Spleen (tissue), 7 donors: ENCODE results near the gene CDK2AP2.

ENCODE experiments used
- POLR2A ChIP-seq, 3 donors: fragments of 450-650 bp; IDR thresholded peaks; one replicate each; pipeline ENCODE4 v1.5.1; 2017; ENCODE audit warnings: antibody characterized with exemption in 3 of 3, mild to moderate bottlenecking in 1 of 3
- POLR2AphosphoS5 ChIP-seq, 3 donors: sonication (generic); formaldehyde crosslinking; IDR thresholded peaks; one replicate each; pipeline ENCODE4 v1.5.1; 2017; ENCODE audit warnings: antibody characterized with exemption in 3 of 3
- TF ChIP-seq, protein P1 (sequence below), 11 experiments: fragments of 200-600 bp in 7 of 11; fragments of 450-650 bp in 4 of 11; sonication (generic) in 4 of 11; IDR thresholded peaks in 8 of 11; conservative IDR thresholded peaks in 3 of 11; 1 replicate in 7 of 11; 2 replicates in 4 of 11; pipeline versions ENCODE4 v1.4.0 to v1.8.0; 2016 to 2021; ENCODE audit warnings: antibody characterized with exemption in 11 of 11, inconsistent platforms in 4 of 11, mild to moderate bottlenecking in 1 of 11
- donor health status: DM: no; HTN: no; CAD: no; lungs with moderate emphysema.
- donor health status: DM: no; HTN: no; CAD: no.
- donor health status: DM: no; HTN: no; CAD: no.

DNA sequence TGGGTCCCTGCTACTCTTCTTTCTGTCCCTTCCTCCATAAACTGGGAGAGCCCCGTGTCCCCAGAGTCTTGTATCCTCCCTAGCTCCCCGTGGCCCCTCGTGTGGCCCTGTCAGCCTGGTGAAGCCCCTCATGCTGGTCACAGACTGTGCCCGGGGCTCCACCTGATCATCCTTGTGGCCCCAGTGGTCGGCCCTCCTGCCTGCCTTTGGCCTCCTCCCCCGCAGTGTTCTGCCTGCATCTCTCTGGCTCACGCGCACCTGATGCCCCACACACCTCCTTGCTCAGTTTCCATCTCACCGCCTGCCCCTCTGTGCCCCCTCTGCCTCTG lies 16.5 kb upstream of the CDK2AP2 start:
- TF ChIP-seq, protein P1, sequence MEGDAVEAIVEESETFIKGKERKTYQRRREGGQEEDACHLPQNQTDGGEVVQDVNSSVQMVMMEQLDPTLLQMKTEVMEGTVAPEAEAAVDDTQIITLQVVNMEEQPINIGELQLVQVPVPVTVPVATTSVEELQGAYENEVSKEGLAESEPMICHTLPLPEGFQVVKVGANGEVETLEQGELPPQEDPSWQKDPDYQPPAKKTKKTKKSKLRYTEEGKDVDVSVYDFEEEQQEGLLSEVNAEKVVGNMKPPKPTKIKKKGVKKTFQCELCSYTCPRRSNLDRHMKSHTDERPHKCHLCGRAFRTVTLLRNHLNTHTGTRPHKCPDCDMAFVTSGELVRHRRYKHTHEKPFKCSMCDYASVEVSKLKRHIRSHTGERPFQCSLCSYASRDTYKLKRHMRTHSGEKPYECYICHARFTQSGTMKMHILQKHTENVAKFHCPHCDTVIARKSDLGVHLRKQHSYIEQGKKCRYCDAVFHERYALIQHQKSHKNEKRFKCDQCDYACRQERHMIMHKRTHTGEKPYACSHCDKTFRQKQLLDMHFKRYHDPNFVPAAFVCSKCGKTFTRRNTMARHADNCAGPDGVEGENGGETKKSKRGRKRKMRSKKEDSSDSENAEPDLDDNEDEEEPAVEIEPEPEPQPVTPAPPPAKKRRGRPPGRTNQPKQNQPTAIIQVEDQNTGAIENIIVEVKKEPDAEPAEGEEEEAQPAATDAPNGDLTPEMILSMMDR (IDR thresholded peaks at IDR 0.05 in 8 of 11, conservative IDR thresholded peaks at IDR 0.05 in 3 of 11), result no peak
- TF ChIP-seq POLR2A (IDR thresholded peaks at IDR 0.05) (no peak), POLR2AphosphoS5 (IDR thresholded peaks at IDR 0.05) (no peak)
